Measurements from ENCODE around the gene EML6. TPM values are rescaled to one million over a fixed set of nuclear protein-coding genes. Genes with fewer than 3 reads are reported as not detected.
"Not testable (repeated sequence)": the region's sequence is repeated elsewhere in the genome, so short reads cannot be mapped to it uniquely, and the experiment has no call there.

Gene EML6
- total RNA-seq, 1 donor from 2014 or later: 8.1 TPM

DNA sequence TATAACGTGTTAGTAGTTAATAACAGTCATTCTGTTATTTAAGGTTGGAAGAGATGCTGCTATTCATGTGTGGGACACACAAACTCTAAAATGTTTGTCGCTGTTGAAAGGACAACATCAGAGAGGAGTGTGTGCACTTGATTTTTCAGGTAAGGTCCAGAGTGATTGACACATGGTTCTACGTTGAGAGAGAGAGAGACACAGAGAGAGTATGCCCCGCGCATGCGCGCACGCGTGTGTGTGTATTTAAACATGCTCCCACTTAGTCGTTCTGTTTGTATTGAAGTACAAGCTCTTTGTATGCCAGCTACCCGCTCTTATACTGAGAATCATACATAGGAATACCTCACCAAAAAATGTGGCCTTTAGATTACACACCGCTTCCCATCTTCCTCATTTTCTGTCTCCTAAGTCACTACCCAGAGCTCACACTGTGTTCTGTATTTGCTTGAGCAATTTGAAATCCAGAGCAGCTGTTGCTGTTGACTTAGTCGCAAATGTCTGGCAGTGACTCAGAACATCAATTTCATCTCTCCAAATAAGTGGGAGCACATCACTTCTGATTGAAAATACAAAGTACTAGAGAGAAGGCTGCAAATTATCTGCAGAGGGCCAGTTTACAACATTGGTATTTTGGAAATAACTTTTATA is 148.1 kb downstream of the EML6 start:
- Mint-ChIP-seq H3K27me3 (ENCODE audit: low read depth) (no peaks in the 10 kb centered on the region), H3K4me1 (peaks cover 5% of the 10 kb centered on the region), H3K4me3 (no peak overlapping the region), H3K36me3 (ENCODE audit: low read depth) (no peaks in the 10 kb centered on the region), H3K27ac (ENCODE audit: unreplicated experiment) (no peak overlapping the region), H3K9me3 (no peaks in the 10 kb centered on the region)
- TF ChIP-seq, protein P1, sequence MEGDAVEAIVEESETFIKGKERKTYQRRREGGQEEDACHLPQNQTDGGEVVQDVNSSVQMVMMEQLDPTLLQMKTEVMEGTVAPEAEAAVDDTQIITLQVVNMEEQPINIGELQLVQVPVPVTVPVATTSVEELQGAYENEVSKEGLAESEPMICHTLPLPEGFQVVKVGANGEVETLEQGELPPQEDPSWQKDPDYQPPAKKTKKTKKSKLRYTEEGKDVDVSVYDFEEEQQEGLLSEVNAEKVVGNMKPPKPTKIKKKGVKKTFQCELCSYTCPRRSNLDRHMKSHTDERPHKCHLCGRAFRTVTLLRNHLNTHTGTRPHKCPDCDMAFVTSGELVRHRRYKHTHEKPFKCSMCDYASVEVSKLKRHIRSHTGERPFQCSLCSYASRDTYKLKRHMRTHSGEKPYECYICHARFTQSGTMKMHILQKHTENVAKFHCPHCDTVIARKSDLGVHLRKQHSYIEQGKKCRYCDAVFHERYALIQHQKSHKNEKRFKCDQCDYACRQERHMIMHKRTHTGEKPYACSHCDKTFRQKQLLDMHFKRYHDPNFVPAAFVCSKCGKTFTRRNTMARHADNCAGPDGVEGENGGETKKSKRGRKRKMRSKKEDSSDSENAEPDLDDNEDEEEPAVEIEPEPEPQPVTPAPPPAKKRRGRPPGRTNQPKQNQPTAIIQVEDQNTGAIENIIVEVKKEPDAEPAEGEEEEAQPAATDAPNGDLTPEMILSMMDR (conservative IDR thresholded peaks at IDR 0.05): no peak
- no peak for DNase-seq (ENCODE audit: low read depth, low spot score)

DNA sequence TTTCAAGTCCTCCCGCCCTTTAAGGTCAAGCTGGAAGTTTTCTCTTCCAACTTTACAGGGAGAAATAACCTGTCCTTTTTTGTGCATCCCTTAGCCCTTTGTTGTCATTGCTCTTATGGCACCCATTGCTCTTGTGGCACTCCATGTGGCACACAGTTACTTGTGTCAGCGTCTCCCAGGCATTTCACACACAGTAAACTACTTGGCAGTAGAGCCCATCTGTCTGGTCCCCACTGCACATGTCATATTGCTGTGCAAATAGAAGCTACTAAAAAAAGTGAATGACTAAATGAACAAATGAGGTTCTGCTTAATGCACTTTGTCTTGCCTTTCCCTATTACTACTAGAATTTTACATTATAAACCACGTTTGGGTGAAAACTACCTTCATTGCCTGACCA is 149.3 kb downstream of the EML6 start:
- DNase-seq (ENCODE audit: low read depth, low spot score): no peak
- no peaks in the 10 kb centered on the region for H3K27me3 Mint-ChIP-seq (ENCODE audit: low read depth)
- peaks cover 5% of the 10 kb centered on the region for H3K4me1 Mint-ChIP-seq
- no peak overlapping the region for H3K4me3 Mint-ChIP-seq
- H3K27ac Mint-ChIP-seq (ENCODE audit: unreplicated experiment): no peak overlapping the region
- no peaks in the 10 kb centered on the region for H3K36me3 Mint-ChIP-seq (ENCODE audit: low read depth)
- H3K9me3 Mint-ChIP-seq: no peaks in the 10 kb centered on the region
- TF ChIP-seq, protein P1 (conservative IDR thresholded peaks at IDR 0.05): no peak

DNA sequence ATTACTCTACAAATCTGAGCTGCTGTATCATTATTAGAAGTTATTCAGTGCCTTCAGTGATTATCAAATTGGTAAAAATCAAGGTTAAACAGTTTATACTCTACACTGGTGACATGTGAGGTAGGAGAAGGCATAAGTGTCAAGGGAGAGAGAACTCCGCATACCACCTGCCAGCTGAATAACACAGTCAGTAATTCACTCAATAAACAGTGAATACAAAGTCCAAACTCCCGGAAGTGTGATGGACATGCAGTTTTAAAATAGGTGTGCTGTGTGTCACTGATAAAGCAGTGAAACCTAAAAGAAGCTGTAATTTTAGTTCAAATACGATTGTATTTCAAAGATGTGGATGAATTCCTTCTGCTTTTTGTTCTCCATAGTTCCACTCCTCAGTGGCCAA is 149.8 kb downstream of the EML6 start:
- not testable (repeated sequence) for H3K27ac Mint-ChIP-seq (ENCODE audit: unreplicated experiment); DNase-seq (ENCODE audit: low read depth, low spot score); H3K4me1 Mint-ChIP-seq; H3K9me3 Mint-ChIP-seq; H3K4me3 Mint-ChIP-seq; H3K27me3 Mint-ChIP-seq (ENCODE audit: low read depth); H3K36me3 Mint-ChIP-seq (ENCODE audit: low read depth)

DNA sequence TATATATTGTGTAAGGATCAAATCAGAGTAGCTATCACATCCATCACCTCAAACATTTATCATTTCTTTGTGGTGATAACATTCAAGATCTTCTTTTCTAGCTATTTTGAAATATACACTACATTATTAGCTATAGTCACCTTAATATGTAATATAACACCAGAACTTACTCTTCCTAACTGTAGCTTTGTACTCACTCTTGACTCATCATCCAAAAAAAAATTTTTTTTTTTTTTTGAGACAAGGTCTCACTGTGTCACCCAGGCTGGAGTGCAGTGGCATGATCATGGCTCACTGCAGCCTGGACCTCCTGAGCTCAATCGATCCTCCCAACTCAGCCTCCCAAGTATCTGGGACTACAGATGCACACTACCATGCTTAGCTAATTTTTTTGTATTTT is 153.3 kb downstream of the EML6 start:
- Mint-ChIP-seq H3K27me3 (ENCODE audit: low read depth) (no peaks in the 10 kb centered on the region), H3K4me1 (no peaks in the 10 kb centered on the region), H3K36me3 (ENCODE audit: low read depth) (no peaks in the 10 kb centered on the region), H3K27ac (ENCODE audit: unreplicated experiment) (no peak overlapping the region), H3K9me3 (no peaks in the 10 kb centered on the region), H3K4me3 (no peak overlapping the region)
- DNase-seq (ENCODE audit: low read depth, low spot score): no peak
- TF ChIP-seq, protein P1 (conservative IDR thresholded peaks at IDR 0.05): no peak

DNA sequence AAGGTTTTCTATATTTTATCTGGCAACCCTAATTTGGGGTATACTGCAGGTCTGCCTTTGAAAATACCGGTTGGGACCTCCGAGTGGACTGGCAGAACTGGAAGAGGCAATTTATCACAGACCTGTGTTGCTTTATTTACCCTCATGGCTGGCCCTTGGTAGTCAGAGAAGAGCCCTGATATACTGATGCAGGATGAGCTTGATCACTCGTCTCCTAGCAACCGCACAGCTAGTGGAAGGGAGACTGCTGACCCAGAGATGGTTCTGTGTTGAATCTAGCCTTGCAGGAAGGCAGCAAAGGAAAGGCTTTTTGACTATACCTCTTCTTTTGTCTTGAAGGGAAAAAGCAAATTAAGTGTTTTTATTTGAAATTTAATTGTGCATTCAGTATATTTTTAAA is 154.7 kb downstream of the EML6 start:
- TF ChIP-seq, protein P1 (conservative IDR thresholded peaks at IDR 0.05): no peak
- Mint-ChIP-seq H3K9me3 (no peaks in the 10 kb centered on the region), H3K4me3 (no peak overlapping the region), H3K27me3 (ENCODE audit: low read depth) (no peaks in the 10 kb centered on the region), H3K27ac (ENCODE audit: unreplicated experiment) (no peak overlapping the region), H3K4me1 (no peaks in the 10 kb centered on the region), H3K36me3 (ENCODE audit: low read depth) (no peaks in the 10 kb centered on the region)
- no peak for DNase-seq (ENCODE audit: low read depth, low spot score)

DNA sequence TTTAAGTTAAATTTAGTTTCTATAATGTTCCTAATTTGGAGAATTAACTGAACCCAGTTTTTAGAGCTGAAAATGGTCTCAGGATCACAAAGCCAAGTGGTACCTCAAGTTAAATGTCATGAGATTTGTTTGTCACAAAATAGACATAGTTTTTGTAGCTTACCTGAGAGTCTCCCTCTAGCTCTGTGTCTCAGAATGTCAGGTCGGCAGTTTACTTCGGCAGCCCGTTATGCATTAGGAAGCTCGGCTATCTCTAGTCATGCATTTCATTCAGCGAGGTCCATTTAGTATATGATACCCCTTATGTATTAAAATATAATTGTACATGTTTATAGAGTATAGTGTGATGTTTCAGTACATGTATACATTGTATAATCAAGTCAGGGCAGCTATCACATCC is 155.6 kb downstream of the EML6 start:
- no peaks in the 10 kb centered on the region for H3K4me1 Mint-ChIP-seq
- TF ChIP-seq, protein P1 (conservative IDR thresholded peaks at IDR 0.05): no peak
- H3K36me3 Mint-ChIP-seq (ENCODE audit: low read depth): no peaks in the 10 kb centered on the region
- no peaks in the 10 kb centered on the region for H3K9me3 Mint-ChIP-seq
- H3K27ac Mint-ChIP-seq (ENCODE audit: unreplicated experiment): no peak overlapping the region
- DNase-seq (ENCODE audit: low read depth, low spot score): no peak
- no peak overlapping the region for H3K4me3 Mint-ChIP-seq
- H3K27me3 Mint-ChIP-seq (ENCODE audit: low read depth): no peaks in the 10 kb centered on the region
